Measurements from ENCODE around the gene GPC6. TPM values are rescaled to one million over a fixed set of nuclear protein-coding genes. Genes with fewer than 3 reads are reported as not detected.

GPC6 gene
- total RNA-seq, 1 donor, result 77.8 TPM

DNA sequence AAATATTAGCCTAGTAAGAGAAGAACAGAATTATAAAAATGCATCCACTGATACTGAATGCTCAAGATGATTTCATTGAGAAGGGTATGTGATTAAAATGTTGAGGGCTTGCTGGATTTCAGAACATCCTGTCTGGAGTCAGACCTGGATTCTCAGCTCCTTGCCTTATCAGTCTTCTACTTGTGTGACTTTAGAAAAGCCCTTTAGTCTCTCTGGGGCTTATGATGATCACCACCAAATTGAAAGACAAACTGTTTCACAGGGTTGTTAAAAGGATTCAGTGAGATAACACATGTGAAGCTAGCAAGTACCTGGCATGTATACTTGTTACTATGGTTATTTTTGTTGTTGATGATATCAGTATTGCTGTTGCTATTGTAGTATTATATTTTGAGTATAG lies 118.4 kb downstream of the GPC6 start:
- Histone ChIP-seq H3K4me2 (ENCODE audit: insufficient read depth, low read length) (no peak overlapping the region), H3K27ac (ENCODE audit: low read depth, low read length) (no peak overlapping the region), H3K36me3 (ENCODE audit: insufficient read depth, low read length) (no peaks in the 10 kb centered on the region), H3K79me2 (ENCODE audit: insufficient read depth, low read length) (no peaks in the 10 kb centered on the region), H2AFZ (ENCODE audit: low read length) (no peak overlapping the region), H3K27me3 (ENCODE audit: insufficient read depth, low read length) (no peaks in the 10 kb centered on the region), H3K9me3 (ENCODE audit: low read depth, low read length) (peaks cover 5% of the 10 kb centered on the region), H3K4me3 (ENCODE audit: insufficient read depth, low read length) (no peak overlapping the region), H4K20me1 (ENCODE audit: insufficient read depth, low read length) (peaks cover 5% of the 10 kb centered on the region), H3K4me1 (ENCODE audit: insufficient read depth, low read length) (peaks cover 3% of the 10 kb centered on the region)
- TF ChIP-seq, protein P1, sequence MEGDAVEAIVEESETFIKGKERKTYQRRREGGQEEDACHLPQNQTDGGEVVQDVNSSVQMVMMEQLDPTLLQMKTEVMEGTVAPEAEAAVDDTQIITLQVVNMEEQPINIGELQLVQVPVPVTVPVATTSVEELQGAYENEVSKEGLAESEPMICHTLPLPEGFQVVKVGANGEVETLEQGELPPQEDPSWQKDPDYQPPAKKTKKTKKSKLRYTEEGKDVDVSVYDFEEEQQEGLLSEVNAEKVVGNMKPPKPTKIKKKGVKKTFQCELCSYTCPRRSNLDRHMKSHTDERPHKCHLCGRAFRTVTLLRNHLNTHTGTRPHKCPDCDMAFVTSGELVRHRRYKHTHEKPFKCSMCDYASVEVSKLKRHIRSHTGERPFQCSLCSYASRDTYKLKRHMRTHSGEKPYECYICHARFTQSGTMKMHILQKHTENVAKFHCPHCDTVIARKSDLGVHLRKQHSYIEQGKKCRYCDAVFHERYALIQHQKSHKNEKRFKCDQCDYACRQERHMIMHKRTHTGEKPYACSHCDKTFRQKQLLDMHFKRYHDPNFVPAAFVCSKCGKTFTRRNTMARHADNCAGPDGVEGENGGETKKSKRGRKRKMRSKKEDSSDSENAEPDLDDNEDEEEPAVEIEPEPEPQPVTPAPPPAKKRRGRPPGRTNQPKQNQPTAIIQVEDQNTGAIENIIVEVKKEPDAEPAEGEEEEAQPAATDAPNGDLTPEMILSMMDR (IDR thresholded peaks at IDR 0.05; ENCODE audit: extremely low read depth, low read depth, low read length), result no peak
- no peak for DNase-seq (ENCODE audit: insufficient read length, low spot score, missing footprints)

DNA sequence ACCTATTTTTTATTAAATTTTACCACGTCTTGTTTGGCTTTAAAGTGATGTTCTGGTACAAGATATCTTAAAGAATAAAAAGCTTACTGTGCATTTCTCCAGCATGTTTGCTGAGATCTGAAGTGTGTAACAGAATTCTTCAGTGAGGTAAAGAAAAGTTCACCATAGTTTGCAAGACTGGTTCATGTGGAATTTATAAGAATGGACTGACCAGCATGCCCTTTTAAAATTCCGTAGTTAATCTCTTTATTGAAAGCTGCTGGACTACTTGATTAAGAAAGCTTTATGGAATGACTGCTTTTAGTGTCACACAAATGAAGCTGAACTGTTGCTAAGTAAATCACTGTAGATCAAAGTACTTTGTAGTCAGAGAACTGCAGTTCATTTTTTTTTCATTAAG lies 119.2 kb downstream of the GPC6 start:
- H3K4me3 ChIP-seq (ENCODE audit: insufficient read depth, low read length), result no peak overlapping the region
- H3K9me3 ChIP-seq (ENCODE audit: low read depth, low read length), result peaks cover 5% of the 10 kb centered on the region
- no peak overlapping the region for H3K27ac ChIP-seq (ENCODE audit: low read depth, low read length)
- H4K20me1 ChIP-seq (ENCODE audit: insufficient read depth, low read length), result peaks cover 5% of the 10 kb centered on the region
- TF ChIP-seq, protein P1 (IDR thresholded peaks at IDR 0.05; ENCODE audit: extremely low read depth, low read depth, low read length), result no peak
- H3K4me1 ChIP-seq (ENCODE audit: insufficient read depth, low read length), result peaks cover 3% of the 10 kb centered on the region
- DNase-seq (ENCODE audit: insufficient read length, low spot score, missing footprints), result no peak
- H3K79me2 ChIP-seq (ENCODE audit: insufficient read depth, low read length), result no peaks in the 10 kb centered on the region
- H2AFZ ChIP-seq (ENCODE audit: low read length), result no peak overlapping the region
- H3K27me3 ChIP-seq (ENCODE audit: insufficient read depth, low read length), result no peaks in the 10 kb centered on the region
- H3K36me3 ChIP-seq (ENCODE audit: insufficient read depth, low read length), result no peaks in the 10 kb centered on the region
- no peak overlapping the region for H3K4me2 ChIP-seq (ENCODE audit: insufficient read depth, low read length)

DNA sequence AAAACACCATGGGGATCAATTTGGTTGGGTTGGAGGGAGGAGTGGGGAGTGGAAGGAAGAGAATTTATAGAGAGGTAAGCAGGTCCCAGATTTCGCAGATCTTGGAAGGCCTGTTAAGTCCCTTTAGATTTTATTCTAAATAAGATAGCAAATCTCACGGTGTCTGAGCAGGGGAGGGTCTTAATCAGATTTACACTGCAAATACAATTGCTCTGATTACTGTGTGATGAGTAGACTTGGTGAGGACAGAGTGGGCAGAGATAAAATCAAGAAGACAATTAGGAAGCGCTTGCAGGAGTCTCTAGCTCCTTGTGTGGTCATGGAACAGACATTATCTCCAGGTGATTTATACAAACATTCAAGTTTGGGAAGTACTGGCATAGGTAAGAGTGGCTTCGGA lies 126.0 kb downstream of the GPC6 start:
- TF ChIP-seq, protein P1 (IDR thresholded peaks at IDR 0.05; ENCODE audit: extremely low read depth, low read depth, low read length), result no peak
- Histone ChIP-seq H3K79me2 (ENCODE audit: insufficient read depth, low read length) (no peaks in the 10 kb centered on the region), H3K36me3 (ENCODE audit: insufficient read depth, low read length) (no peaks in the 10 kb centered on the region), H3K4me2 (ENCODE audit: insufficient read depth, low read length) (no peak overlapping the region), H3K27me3 (ENCODE audit: insufficient read depth, low read length) (no peaks in the 10 kb centered on the region), H3K4me3 (ENCODE audit: insufficient read depth, low read length) (no peak overlapping the region), H3K27ac (ENCODE audit: low read depth, low read length) (no peak overlapping the region), H3K4me1 (ENCODE audit: insufficient read depth, low read length) (no peaks in the 10 kb centered on the region), H3K9me3 (ENCODE audit: low read depth, low read length) (peaks cover 2% of the 10 kb centered on the region), H4K20me1 (ENCODE audit: insufficient read depth, low read length) (peaks cover 3% of the 10 kb centered on the region), H2AFZ (ENCODE audit: low read length) (no peak overlapping the region)
- DNase-seq (ENCODE audit: insufficient read length, low spot score, missing footprints), result no peak

DNA sequence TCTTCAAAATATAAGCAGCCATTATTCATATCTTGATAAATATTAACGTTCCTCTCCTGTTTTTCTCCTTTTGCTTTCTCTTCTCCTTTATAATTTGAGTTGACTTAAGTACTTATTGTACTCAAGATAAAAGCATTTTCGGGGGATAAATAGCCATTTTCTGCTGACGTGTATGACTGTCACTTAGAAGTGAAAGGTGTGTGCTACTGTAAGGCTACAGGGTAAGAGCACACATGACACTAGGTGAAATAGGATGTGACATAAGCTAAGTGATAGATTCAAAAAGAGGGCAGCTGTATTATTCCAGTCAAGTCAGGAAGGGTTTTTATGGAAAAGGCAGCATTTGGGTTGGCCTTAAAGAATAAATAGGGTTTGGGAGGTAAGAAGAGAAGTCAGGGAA lies 128.5 kb downstream of the GPC6 start:
- Histone ChIP-seq H3K36me3 (ENCODE audit: insufficient read depth, low read length) (no peaks in the 10 kb centered on the region), H3K4me2 (ENCODE audit: insufficient read depth, low read length) (no peak overlapping the region), H3K4me3 (ENCODE audit: insufficient read depth, low read length) (no peak overlapping the region), H3K27ac (ENCODE audit: low read depth, low read length) (no peak overlapping the region), H2AFZ (ENCODE audit: low read length) (no peak overlapping the region), H3K27me3 (ENCODE audit: insufficient read depth, low read length) (no peaks in the 10 kb centered on the region), H3K9me3 (ENCODE audit: low read depth, low read length) (no peaks in the 10 kb centered on the region), H4K20me1 (ENCODE audit: insufficient read depth, low read length) (peaks cover 3% of the 10 kb centered on the region), H3K79me2 (ENCODE audit: insufficient read depth, low read length) (no peaks in the 10 kb centered on the region), H3K4me1 (ENCODE audit: insufficient read depth, low read length) (no peaks in the 10 kb centered on the region)
- no peak for DNase-seq (ENCODE audit: insufficient read length, low spot score, missing footprints)
- TF ChIP-seq, protein P1 (IDR thresholded peaks at IDR 0.05; ENCODE audit: extremely low read depth, low read depth, low read length), result no peak

All from osteoblast (primary cell).